HepG2 (cell line): Measurements from ENCODE around the gene CCDC9B.

Experiments used
- BRD4 ChIP-seq: sonication (generic); formaldehyde crosslinking; IDR thresholded peaks from 2 replicates; pipeline ENCODE4 v1.4.0; 2020; ENCODE audit warnings: missing genetic modification reagents
- CTCF ChIP-seq: sonication (generic); formaldehyde crosslinking; IDR thresholded peaks from 2 replicates; pipeline ENCODE4 v1.5.0; 2020; ENCODE audit warnings: mild to moderate bottlenecking, missing genetic modification reagents, moderate library complexity
- HOXA7 ChIP-seq: sonication (generic); formaldehyde crosslinking; IDR thresholded peaks from 2 replicates; pipeline ENCODE4 v1.8.1; 2022; ENCODE audit warnings: mild to moderate bottlenecking, missing genetic modification reagents, moderate library complexity
- IRX3 ChIP-seq: sonication (generic); formaldehyde crosslinking; IDR thresholded peaks from 2 replicates; pipeline ENCODE4 v1.8.1; 2023; ENCODE audit warnings: mild to moderate bottlenecking, low read depth, missing genetic modification reagents, borderline replicate concordance
- NFAT5 ChIP-seq: sonication (generic); formaldehyde crosslinking; IDR thresholded peaks from 2 replicates; pipeline ENCODE4 v1.4.0; 2020; ENCODE audit warnings: missing genetic modification reagents
- NR2C2 ChIP-seq: sonication (generic); formaldehyde crosslinking; IDR thresholded peaks from 2 replicates; pipeline ENCODE4 v1.4.0; 2020; ENCODE audit warnings: missing genetic modification reagents, mild to moderate bottlenecking, moderate library complexity, borderline replicate concordance
- SMAD1 ChIP-seq: sonication (generic); formaldehyde crosslinking; IDR thresholded peaks from 2 replicates; pipeline ENCODE4 v1.4.0; 2020; ENCODE audit warnings: missing genetic modification reagents, low read depth, mild to moderate bottlenecking, borderline replicate concordance
- THYN1 ChIP-seq: sonication (generic); formaldehyde crosslinking; IDR thresholded peaks from 2 replicates; pipeline ENCODE4 v1.8.1; 2023; ENCODE audit warnings: low read depth, mild to moderate bottlenecking, moderate library complexity, missing genetic modification reagents, borderline replicate concordance
- ZBTB39 ChIP-seq: sonication (generic); formaldehyde crosslinking; IDR thresholded peaks from 2 replicates; pipeline ENCODE4 v1.5.0; 2020; ENCODE audit warnings: missing genetic modification reagents

- TF ChIP-seq THYN1 (CRISPR knock-in tag) (no peak), NR2C2 (no peak), HOXA7 (CRISPR knock-in tag) (no peak), BRD4 (CRISPR knock-in tag) (no peak), IRX3 (CRISPR knock-in tag) (no peak), ZBTB39 (CRISPR knock-in tag) (no peak), NFAT5 (CRISPR knock-in tag) (no peak), SMAD1 (no peak), CTCF (CRISPR knock-in tag) (no peak)
Observed at GRCh38 chr15:40331637-40332036, 9.1 kb downstream of the CCDC9B start.
